ENCODE measurements around the gene SLMAP. TPM values are rescaled to one million over a fixed set of nuclear protein-coding genes. Genes with fewer than 3 reads are reported as not detected.

SLMAP gene
- total and polyA plus RNA-seq, 10 donors: 7.8 to 77.3 (median 62.9) TPM

- intact Hi-C loops (cut with DNase I; ENCODE audit: low total_unique reads): no loop called here
- no peaks in the 10 kb centered on the region for H3K36me3 ChIP-seq
- TF ChIP-seq CTCF (IDR thresholded peaks at IDR 0.05 in 8 of 11, conservative IDR thresholded peaks at IDR 0.05 in 3 of 11): no peak
- no peak overlapping the region for H3K4me3 ChIP-seq
- no peak overlapping the region for H3K27ac ChIP-seq
- peaks cover 0 to 4% (median 0%) of the 10 kb centered on the region in 7 donors for H3K27me3 ChIP-seq (replicated peaks in 1 of 7)
- WGBS, 5 donors: 71 to 83% (median 79%) methylated on average over 5 of the region's 5 CpGs
- peaks cover 0 to 4% (median 0%) of the 10 kb centered on the region in 6 donors for H3K4me1 ChIP-seq
- H3K9me3 ChIP-seq: no peaks in the 10 kb centered on the region
- no peak for DNase-seq
These were observed 29.0 kb upstream of the SLMAP start for GRCh38 chr3:57727106-57727505.

- intact Hi-C loops (cut with DNase I; ENCODE audit: low total_unique reads): no loop called here
- no peaks in the 10 kb centered on the region for H3K36me3 ChIP-seq
- 56 to 90% (median 65%) methylated on average over 11 of the region's 11 CpGs for WGBS, 5 donors
- DNase-seq: no peak
- H3K27me3 ChIP-seq (replicated peaks in 1 of 7): no peaks in the 10 kb centered on the region
- H3K4me1 ChIP-seq: peaks cover 0 to 4% (median 0%) of the 10 kb centered on the region in 6 donors
- TF ChIP-seq POLR2A (IDR thresholded peaks at IDR 0.05): no peak
- no peak for TF ChIP-seq CTCF (IDR thresholded peaks at IDR 0.05 in 8 of 11, conservative IDR thresholded peaks at IDR 0.05 in 3 of 11)
- TF ChIP-seq POLR2AphosphoS5 (IDR thresholded peaks at IDR 0.05): no peak
- no peak overlapping the region for H3K4me3 ChIP-seq
- H3K27ac ChIP-seq: peak overlapping the region in 1 of 8 donors; percentile 16
- no peaks in the 10 kb centered on the region for H3K9me3 ChIP-seq
These were observed 26.6 kb upstream of the SLMAP start for GRCh38 chr3:57729334-57730045.

- Histone ChIP-seq H3K27me3 (replicated peaks in 1 of 7) (no peaks in the 10 kb centered on the region), H3K27ac (no peak overlapping the region), H3K4me1 (peaks cover 0 to 4% (median 0%) of the 10 kb centered on the region in 6 donors), H3K9me3 (no peaks in the 10 kb centered on the region), H3K4me3 (no peak overlapping the region), H3K36me3 (no peaks in the 10 kb centered on the region)
- no peak for DNase-seq
- TF ChIP-seq POLR2A (IDR thresholded peaks at IDR 0.05) (no peak), POLR2AphosphoS5 (IDR thresholded peaks at IDR 0.05) (no peak)
- intact Hi-C loops (cut with DNase I; ENCODE audit: low total_unique reads): no loop called here
- 56 to 86% (median 67%) methylated on average over 3 of the region's 3 CpGs for WGBS, 5 donors
These were observed 25.4 kb upstream of the SLMAP start for GRCh38 chr3:57730682-57731081.

GRCh38 chr3:57731311-57731710 is 24.8 kb upstream of the SLMAP start:
- no peak overlapping the region for H3K27ac ChIP-seq
- H3K36me3 ChIP-seq: no peaks in the 10 kb centered on the region
- H3K4me3 ChIP-seq: no peak overlapping the region
- 52 to 94% (median 79%) methylated on average over 1 of the region's 1 CpG for WGBS, 5 donors
- no peak for TF ChIP-seq POLR2AphosphoS5 (IDR thresholded peaks at IDR 0.05)
- no peak for TF ChIP-seq POLR2A (IDR thresholded peaks at IDR 0.05)
- TF ChIP-seq CTCF (IDR thresholded peaks at IDR 0.05 in 8 of 11, conservative IDR thresholded peaks at IDR 0.05 in 3 of 11): no peak
- H3K4me1 ChIP-seq: peaks cover 0 to 4% (median 0%) of the 10 kb centered on the region in 6 donors
- H3K27me3 ChIP-seq (replicated peaks in 1 of 7): no peaks in the 10 kb centered on the region
- intact Hi-C loops (cut with DNase I; ENCODE audit: low total_unique reads): no loop called here
- no peak for DNase-seq
- H3K9me3 ChIP-seq: no peaks in the 10 kb centered on the region
